ENCODE results near the gene MYO1E.

- TF ChIP-seq CTCF (IDR thresholded peaks at IDR 0.05), result no peak
- TF ChIP-seq POLR2A (IDR thresholded peaks at IDR 0.05), result no peak
Observed at GRCh38 chr15:59240036-59240435, 132.6 kb downstream of the MYO1E start.
